Stimulated activated CD8-positive, alpha-beta memory T cell treated with anti-CD3 and anti-CD28 coated beads, Interleukin-4, amount 100 ng/mL, for 1 hour (primary cell): ENCODE data around the gene FAT1.

ENCODE experiments used
- DNase-seq, 2 donors: peaks; one replicate each; pipeline ENCODE4 v3.0.0-alpha.2; 2020; ENCODE audit warnings: low read depth in 2 of 2, low spot score in 1 of 2

The FAT1 gene

GRCh38 chr4:186725469-186726425 is 2.1 kb upstream of the FAT1 start:
- DNase-seq: no peak

- DNase-seq: no peak
These were observed 1.3 kb upstream of the FAT1 start for GRCh38 chr4:186724864-186725468.

GRCh38 chr4:186724058-186724863 is 605 bp upstream of the FAT1 start:
- no peak for DNase-seq

DNA sequence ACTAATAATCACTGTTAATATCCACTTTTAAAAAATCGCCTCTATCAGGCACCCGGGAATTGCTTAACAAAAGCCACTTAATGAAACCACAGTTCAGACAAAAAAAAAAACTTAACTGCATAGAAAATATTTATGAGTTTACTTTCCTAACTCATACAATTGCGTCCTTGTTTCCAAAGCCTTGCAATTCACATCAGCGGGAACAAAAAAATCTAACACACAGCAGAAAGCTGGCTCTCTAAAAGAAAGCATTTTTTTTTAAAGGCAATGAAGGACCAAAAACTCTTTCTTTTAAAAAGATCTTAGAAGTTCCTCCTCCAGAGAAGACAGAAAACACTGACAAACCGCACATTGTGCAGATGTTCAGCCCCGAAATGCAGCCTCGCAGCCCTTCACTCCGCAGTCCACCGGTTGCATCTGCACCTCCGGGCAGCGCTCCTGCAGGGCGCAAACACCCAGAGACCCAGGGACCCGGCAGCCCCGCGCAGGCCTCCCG is 812 bp downstream of the FAT1 start:
- no peak for DNase-seq

GRCh38 chr4:186719925-186720694 is 3.5 kb downstream of the FAT1 start:
- DNase-seq: no peak

DNA sequence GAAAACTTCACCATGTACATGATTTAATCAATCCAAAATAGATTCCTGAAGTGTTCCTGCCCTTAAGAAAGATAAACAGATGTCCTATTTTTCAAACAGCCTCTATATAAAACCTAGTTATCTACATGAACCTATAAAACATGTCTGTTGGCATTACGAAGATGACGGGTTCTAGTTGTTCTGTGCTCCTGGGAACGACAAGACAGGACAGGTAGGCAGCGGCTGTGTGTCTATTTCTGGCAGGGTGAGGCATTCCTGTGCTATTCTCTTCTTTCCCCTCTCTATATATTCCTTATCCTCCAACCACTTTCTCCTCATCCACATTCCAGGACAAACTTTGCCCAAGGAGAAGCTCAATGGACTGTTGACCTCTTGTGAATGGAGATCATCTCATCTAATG is 6.1 kb downstream of the FAT1 start:
- DNase-seq: no peak

- DNase-seq: no peak
These were observed 8.6 kb downstream of the FAT1 start for GRCh38 chr4:186715077-186715476.

- DNase-seq: no peak
These were observed 9.5 kb downstream of the FAT1 start for GRCh38 chr4:186714006-186714675.

GRCh38 chr4:186712690-186713089 is 11.0 kb downstream of the FAT1 start:
- DNase-seq: no peak

DNA sequence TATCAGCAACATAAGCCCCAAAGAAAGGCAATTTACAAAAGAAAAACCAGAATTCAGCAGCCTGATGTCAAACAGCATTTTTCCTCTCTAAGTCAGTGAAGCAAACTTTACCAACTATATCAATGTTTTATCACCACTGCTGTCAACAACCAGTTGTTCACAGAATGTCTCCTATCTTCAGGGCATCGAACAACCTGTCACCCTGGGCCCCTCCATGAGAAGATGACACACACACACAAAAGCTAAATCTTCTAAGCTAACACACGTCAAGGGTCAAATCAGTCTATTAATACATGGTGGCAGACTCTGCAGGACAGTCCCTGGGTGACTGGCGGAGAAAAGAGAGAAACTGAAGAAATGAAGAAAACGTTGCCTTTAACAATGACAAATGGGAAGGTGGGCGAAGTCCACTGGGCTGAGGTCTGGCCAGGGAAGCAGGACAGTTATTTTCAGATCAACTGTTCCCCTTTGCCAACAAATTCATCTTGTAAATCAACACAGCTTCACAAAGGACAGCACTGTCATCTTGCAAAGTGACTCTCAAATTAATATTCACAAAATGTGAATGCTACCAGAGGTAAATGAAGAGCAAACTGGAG is 13.0 kb downstream of the FAT1 start:
- DNase-seq: no peak

DNA sequence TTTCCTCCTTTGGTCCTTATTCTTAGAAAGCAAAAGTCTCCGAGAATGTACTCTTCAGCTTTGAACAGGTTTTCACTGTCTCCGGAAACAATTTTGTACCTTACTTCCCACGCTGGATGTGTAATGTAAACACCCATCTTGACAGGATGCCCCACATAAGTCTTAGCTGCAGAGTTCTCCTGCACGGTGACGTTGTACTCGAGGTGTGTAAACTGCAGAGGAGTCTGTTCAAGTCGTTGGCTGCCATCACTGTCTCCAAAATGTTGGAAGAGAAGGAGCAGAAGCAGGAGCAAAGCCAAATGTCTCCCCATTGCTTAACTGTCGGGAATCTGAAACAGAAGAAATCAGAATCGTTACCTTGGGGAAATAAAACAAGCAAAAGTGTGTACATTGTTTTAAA is 14.1 kb downstream of the FAT1 start:
- DNase-seq: no peak

GRCh38 chr4:186708554-186708953 is 15.1 kb downstream of the FAT1 start:
- no peak for DNase-seq

GRCh38 chr4:186707996-186708395 is 15.7 kb downstream of the FAT1 start:
- no peak for DNase-seq

DNA sequence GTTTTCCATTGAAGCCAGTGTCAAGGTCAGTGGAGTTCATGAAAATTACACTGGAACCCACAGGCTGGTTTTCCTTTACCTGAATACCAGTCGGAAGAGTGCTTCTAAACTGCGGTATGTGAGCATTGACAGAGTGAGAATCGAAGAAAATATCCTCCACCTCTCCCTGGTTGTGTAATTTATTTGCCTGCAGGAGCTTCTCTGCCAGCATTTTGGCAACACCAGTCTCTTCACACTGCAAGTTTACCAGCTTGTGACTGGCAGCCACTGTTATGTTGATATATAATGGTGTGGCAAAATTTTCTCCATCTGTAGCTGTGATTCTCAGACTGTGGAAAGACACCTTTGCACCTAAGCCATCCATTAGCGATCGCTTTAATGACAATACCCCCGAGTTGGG is 16.1 kb downstream of the FAT1 start:
- no peak for DNase-seq

DNA sequence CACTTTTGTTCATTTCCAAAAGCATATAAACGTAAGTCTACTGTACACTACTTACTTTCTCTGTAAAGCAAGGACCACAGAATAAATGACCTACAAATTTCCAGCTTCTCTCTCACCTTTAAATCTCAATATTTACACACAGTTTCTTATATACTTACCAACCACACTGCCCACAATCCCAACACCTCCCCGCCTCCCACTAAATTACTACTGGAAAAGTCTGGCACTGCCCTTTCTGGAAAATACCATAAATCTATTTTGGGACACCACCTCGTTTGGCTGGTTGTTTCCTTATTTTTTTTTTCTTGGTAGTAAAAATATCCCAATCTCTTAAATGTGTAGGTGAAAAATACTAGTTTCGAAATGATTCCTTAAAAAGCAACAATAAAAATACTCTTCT is 19.6 kb downstream of the FAT1 start:
- DNase-seq: no peak

DNA sequence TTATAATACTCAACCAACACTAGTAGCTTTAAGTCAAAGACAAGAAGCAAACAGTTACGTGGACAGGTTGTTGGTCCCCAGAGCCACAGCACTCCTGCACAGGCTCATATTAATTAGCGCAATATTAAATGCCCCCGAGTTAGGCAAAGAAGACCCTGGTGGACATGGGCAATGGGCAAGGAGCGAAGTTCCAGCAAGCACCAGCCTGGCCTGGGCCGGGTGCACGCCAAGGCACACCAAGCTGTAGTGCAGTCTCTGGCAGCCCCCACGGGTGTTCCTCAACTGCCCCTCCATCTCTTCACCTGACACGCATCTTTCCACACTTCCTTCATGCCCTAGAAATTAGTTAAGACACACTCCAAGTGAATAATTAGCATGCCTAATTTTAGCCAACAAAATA is 20.1 kb downstream of the FAT1 start:
- DNase-seq: no peak

DNA sequence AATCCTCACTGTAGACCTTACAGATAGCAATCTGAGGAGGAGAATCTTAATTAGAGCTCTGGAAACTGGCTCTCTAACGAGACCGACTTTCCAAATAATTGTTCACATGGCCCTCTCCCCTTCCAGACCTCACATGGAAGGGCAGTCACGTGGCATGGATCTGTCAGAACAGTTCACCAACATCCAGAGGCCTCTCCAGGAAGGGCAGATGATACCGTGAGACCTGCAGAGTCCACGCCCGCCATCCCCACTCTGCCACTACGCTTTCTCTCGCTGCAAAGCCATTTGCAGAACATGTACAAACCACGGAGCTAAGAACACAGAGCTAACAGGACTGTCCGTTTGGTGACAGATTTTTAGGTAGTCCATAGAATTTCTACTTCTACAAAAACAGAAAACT is 20.7 kb downstream of the FAT1 start:
- DNase-seq: no peak

DNA sequence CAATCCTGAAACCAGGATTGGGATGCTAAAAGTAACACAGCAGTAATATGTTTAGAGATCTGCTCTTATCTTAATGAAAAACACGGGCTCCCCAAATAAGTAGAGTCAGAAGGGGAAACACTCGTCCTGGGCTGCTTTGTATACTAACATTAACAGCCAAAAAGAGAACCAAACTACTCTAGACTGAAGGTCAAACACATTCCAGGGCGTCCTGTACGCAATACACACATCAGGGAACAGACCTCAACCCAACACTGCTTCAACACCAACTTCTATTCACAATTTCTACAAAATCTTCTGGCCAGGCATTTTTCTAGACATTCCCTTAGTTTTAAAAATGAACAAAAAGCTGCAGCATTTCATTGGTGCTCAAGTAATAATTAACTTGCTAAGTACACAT is 21.4 kb downstream of the FAT1 start:
- no peak for DNase-seq

- no peak for DNase-seq
These were observed 21.9 kb downstream of the FAT1 start for GRCh38 chr4:186701788-186702187.

DNA sequence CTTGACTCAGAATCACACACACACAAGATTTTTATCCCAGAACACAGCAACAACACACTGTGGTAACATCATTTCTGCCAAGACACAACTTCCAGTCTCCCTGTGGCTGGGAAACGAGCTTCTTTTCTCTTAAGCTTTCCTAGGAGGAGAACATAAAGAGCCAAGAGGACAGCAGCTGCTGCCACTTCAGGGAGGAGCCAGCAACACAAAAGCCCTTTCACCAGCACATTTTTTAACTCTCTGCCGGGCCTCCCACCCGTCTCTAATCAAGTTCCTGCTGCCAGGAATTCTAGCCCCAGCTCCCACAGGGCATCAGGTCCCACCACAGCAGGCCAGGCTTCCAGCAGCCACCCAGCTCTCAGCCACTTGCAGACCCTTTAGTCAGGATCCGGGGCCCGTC is 22.4 kb downstream of the FAT1 start:
- no peak for DNase-seq
